HG03108 (cell line): ENCODE measurements around the gene UCP1.

Source experiments
- ATAC-seq: cut with Tn5 transposase; IDR thresholded peaks from one replicate; pipeline ENCODE4 v1.9.1; 2021; ENCODE audit warnings: moderate library complexity; ENCODE audit not compliant: unreplicated experiment

Gene UCP1, protein sequence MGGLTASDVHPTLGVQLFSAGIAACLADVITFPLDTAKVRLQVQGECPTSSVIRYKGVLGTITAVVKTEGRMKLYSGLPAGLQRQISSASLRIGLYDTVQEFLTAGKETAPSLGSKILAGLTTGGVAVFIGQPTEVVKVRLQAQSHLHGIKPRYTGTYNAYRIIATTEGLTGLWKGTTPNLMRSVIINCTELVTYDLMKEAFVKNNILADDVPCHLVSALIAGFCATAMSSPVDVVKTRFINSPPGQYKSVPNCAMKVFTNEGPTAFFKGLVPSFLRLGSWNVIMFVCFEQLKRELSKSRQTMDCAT

DNA sequence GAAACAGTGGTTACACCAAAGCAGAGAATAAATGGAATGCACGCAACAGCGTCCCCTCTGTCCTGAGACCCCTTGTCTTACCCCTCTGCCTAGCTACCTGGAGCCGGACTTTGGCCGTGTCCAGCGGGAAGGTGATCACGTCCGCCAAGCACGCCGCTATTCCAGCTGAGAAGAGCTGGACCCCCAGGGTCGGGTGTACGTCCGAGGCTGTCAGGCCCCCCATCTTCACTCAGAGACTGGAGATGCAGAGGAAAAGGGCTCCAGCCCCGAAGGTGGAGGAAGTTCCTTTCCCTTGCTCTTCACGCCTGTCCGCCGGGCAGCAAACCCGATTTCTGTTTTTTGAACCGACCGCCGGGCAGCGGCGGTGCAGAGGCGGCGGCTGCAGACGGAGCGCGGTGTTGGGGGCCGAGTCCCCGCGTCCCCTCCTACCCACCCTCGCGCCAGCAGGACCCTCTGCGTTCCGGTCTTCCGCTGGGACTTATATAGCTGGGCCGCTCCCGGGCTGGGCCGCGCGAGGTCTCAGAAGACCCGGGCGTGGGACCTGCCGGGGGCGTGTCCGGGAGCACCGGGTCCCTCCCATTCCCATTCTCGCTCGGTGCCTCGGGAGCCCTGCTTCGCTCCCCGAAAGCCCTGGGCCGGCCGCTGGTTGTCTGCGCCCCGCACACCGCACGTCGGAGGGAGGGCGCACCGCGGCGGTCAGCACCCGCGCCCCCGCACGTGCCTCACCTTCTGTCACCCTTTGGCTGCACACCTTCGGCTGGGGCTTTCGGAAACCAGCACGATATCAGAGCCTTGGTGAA, at the start of gene UCP1:
TSS of gene UCP1 (minus strand) at position 455 of the 800 bp plus-strand sequence. CDS start at position 223, 232 bp downstream.
- no peak for ATAC-seq

DNA sequence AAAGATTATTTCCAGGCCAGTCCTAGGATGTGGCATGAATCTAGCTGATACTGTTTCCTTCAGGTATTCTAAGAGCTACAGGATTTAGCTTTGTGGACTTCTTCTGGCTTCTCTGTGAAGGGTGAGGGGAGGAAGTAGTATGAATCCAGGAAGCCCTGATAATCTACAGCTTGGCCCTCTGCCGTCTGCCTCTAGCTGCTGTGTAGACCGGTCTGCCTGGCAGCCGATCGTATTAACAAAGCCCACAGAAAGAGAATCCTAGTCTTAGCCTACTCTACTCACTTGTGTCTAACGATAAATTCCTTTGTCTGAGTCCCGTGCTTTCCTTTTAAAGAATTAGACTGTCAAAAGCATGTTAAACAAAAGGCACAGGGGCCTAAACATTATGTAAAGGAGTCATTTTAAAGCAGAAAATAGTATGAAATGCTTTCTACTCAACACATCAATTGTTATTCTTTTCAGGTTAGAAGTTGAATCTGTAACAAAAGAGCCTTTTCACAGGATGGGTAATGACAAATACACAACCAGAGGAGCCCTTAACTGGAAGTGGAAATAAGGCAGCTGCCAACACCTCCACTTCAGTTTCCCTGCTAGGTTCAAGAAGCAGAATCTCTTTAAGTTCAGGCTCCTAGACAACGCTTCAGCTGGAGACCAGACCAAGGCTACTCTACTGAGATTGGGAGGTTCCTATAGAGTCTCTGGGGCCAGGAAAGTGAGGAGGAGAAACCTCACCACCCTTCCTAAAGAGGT, 48.9 kb upstream of the UCP1 start:
- no peak for ATAC-seq

DNA sequence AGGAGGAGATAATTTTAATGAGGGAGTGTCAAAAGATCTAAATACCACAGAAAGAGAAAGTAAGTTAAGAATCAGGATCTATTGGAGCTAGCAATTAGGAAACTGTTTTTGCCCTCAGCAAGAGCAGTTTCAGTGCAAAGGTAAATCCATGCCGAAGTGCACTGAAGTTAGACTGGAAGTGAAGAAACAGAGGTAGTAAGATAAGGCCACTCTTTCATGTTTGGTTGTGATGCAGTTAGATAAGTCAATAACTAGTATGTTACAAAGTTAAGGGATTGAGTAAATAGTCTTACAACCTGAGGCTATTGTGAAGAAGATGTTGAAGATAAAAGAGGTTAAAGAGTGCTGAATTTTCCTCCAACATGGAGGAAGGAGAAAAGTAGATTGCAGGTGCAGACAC, 46.7 kb upstream of the UCP1 start:
- ATAC-seq = no peak

DNA sequence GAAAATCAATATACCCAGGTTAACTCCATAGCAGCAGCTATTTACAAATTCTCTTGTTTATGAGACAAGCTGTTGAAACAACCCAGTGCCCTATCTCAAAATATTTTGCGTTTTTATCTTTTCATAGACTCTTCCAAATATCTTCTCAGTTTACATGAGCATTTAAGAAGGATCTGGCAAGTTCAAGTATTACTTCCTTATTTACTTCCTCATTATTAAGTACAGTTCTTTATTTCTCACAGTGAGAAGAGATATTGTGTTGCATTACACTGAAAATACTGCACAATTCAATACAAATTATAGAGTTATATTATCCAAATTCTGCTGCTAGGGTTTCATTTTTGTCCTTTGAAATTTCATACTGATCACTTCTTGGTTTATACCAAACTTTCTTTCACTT, 43.6 kb upstream of the UCP1 start:
- no peak for ATAC-seq

GRCh38 chr4:140611854-140612253, 43.1 kb upstream of the UCP1 start:
- no peak for ATAC-seq

- ATAC-seq = peak; percentile 76
Observed at GRCh38 chr4:140609548-140610425, 41.0 kb upstream of the UCP1 start.

GRCh38 chr4:140607852-140608251, 39.1 kb upstream of the UCP1 start:
- ATAC-seq = no peak

- no peak for ATAC-seq
Observed at GRCh38 chr4:140604544-140604943, 35.8 kb upstream of the UCP1 start.

- ATAC-seq = no peak
Observed at GRCh38 chr4:140603286-140603685, 34.5 kb upstream of the UCP1 start.

GRCh38 chr4:140602714-140603113, 34.0 kb upstream of the UCP1 start:
- no peak for ATAC-seq

- ATAC-seq = no peak
Observed at GRCh38 chr4:140600408-140600807, 31.6 kb upstream of the UCP1 start.

DNA sequence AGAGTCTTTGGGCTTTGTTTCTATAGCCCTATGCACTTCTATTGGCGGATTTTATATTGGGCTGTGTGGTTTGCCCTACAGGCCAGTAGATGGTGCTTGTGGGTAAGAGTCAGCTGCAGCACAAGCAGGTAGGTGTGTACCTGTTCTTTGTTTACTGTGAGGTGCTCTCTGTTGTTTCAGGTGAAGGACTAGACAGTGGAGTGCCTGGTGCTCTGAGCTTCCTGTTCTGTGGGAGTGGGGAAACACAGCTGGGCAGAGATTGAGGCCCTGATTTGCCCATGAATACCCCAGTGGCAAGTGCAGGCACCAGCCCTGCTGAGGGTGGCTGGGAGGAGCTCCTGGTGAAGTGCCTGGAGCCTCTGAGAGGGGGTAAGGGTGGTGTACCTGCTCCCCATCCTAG, 26.3 kb upstream of the UCP1 start:
- ATAC-seq = no peak

DNA sequence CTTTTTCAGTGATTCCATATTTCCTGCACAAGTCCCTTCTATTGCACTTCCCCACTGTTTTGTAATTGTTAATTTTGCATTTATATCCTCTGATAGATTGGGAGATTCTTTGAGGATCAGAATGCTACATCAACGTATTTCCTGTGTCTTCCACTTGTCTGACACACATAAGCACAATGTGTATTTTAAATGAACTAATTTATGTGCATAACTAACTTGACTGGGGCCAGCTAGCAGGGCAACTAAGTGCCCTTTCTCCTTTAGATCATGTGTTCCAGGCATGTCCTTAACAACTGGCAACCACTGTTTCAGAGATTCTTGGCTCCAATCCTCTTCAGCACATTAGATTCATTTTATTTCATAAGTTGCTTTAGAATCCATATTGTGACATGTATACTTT, 15.7 kb upstream of the UCP1 start:
- ATAC-seq = no peak

GRCh38 chr4:140581078-140581477, 12.3 kb upstream of the UCP1 start:
- no peak for ATAC-seq

- ATAC-seq = no peak
Observed at GRCh38 chr4:140579278-140579677, 10.5 kb upstream of the UCP1 start.

DNA sequence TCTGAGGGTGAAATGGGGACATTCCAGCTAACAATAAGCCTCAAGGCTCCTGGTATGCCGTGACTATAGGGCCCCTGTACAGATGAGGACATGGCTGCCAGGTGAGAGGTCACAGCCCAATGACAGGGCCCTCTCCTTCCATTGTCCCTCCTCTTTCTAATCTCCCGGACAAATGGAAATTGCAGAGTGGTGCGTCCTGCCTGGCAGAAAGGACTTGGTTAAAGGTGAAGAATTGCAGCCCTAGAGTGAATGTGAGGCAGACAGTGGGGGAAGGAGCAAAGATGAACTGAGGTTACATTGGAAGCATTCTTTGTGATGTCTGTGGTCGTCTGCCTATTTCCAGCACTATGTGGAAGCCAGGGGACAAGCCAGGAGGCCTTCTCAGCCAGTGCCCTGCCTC, 6.7 kb upstream of the UCP1 start:
- no peak for ATAC-seq

- ATAC-seq = no peak
Observed at GRCh38 chr4:140571620-140572019, 2.9 kb upstream of the UCP1 start.

- ATAC-seq = no peak
Observed at GRCh38 chr4:140569307-140569638, 512 bp upstream of the UCP1 start.

- no peak for ATAC-seq
Observed at GRCh38 chr4:140559696-140560095, 9.1 kb downstream of the UCP1 start.

- no peak for ATAC-seq
Observed at GRCh38 chr4:140557831-140558435, 10.8 kb downstream of the UCP1 start.
